NT2/D1 (cell line): Measurements from ENCODE around the gene ACOXL.

Experiments
- SUZ12 ChIP-seq: IDR thresholded peaks from 2 replicates; pipeline ENCODE4 v1.6.1; 2011; ENCODE audit not compliant: insufficient read length, insufficient read depth; ENCODE audit errors: extremely low read depth
- YY1 ChIP-seq: IDR thresholded peaks from 2 replicates; pipeline ENCODE4 v1.6.1; 2011; ENCODE audit not compliant: insufficient read length, insufficient read depth
- ZNF274 ChIP-seq: IDR thresholded peaks from 2 replicates; pipeline ENCODE4 v1.6.1; 2011; ENCODE audit warnings: mild to moderate bottlenecking, low read depth, low read length

GRCh38 chr2:110746586-110747521 is 14.5 kb downstream of the ACOXL start:
- TF ChIP-seq YY1 (no peak), ZNF274 (no peak), SUZ12 (no peak)
